Ovary (tissue), 3 donors: Measurements from ENCODE around the gene HMGB2.

Experiments
- POLR2A ChIP-seq: fragments of 450-650 bp; IDR thresholded peaks from one replicate; pipeline ENCODE4 v1.6.1; 2017; ENCODE audit warnings: antibody characterized with exemption, mild to moderate bottlenecking, moderate library complexity
- TF ChIP-seq, protein P1 (sequence below), 3 donors: fragments of 450-650 bp in 2 of 3; fragments of 200-600 bp in 1 of 3; IDR thresholded peaks; one replicate each; pipeline versions ENCODE4 v1.5.1 to v1.8.0; 2016 to 2022; ENCODE audit warnings: antibody characterized with exemption in 3 of 3, mild to moderate bottlenecking in 1 of 3
- donor health status: DM: no; HTN: no; CAD: no.

DNA sequence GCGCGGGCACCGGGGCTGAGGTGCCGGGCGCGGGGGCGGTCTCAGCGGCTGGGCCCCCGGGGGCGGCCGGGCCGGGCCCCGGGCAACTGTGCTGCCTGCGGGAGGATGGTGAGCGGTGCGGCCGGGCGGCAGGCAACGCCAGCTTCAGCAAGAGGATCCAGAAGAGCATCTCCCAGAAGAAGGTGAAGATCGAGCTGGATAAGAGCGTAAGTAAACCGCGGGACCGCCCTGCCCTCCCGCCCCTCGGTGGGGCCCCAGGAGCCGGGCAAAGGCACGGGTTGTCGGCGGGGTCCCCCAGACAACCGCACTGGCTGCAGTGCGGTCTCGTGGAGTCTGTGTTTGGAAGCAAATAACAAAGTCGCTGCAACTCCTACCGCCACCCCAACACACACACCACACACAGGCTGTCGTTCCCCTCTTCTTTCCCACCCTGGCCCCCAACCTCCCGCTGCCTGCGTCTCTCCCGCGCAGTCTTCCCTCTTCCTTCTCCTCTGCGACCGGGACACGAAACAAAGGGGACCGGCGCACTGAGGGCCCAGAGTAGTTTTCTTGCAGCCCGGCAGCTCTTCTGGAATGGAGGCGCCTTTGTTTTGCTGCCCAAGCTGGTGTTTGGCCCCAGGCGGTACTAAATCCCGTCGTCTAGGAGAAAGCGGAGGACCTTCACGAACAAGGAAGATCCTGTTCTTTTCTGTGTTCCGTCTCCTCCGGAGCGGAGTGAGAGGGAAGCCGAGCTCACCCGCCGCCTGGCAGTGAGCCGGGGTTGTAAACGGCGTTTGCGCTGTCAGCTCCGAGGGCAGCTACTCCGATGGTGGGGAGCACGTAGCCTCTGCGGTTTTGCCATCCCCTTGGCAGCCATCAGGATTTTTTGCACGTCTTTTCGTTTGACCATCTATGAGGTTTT lies 37.4 kb upstream of the HMGB2 start:
- TF ChIP-seq, protein P1, sequence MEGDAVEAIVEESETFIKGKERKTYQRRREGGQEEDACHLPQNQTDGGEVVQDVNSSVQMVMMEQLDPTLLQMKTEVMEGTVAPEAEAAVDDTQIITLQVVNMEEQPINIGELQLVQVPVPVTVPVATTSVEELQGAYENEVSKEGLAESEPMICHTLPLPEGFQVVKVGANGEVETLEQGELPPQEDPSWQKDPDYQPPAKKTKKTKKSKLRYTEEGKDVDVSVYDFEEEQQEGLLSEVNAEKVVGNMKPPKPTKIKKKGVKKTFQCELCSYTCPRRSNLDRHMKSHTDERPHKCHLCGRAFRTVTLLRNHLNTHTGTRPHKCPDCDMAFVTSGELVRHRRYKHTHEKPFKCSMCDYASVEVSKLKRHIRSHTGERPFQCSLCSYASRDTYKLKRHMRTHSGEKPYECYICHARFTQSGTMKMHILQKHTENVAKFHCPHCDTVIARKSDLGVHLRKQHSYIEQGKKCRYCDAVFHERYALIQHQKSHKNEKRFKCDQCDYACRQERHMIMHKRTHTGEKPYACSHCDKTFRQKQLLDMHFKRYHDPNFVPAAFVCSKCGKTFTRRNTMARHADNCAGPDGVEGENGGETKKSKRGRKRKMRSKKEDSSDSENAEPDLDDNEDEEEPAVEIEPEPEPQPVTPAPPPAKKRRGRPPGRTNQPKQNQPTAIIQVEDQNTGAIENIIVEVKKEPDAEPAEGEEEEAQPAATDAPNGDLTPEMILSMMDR (IDR thresholded peaks at IDR 0.05): no peak
- no peak for TF ChIP-seq POLR2A
